ENCODE results near the gene TMEM185B.
"Not testable (repeated sequence)": the region's sequence is repeated elsewhere in the genome, so short reads cannot be mapped to it uniquely, and the experiment has no call there.

Gene TMEM185B

GRCh38 chr2:120223034-120223912, at the start of gene TMEM185B:
TMEM185B (minus strand) TSS chr2:120223400; CDS start chr2:120222976, 424 bp downstream.
- peak; percentile 82 for DNase-seq (ENCODE audit: low read depth)

GRCh38 chr2:120271711-120272379, 48.6 kb upstream of the TMEM185B start:
- no peak for DNase-seq (ENCODE audit: low read depth)

- no peak for DNase-seq (ENCODE audit: low read depth)
Observed at GRCh38 chr2:120269816-120270215, 46.6 kb upstream of the TMEM185B start.

- DNase-seq (ENCODE audit: low read depth) = no peak
Observed at GRCh38 chr2:120269076-120269744, 46.0 kb upstream of the TMEM185B start.

GRCh38 chr2:120267348-120267747, 44.1 kb upstream of the TMEM185B start:
- no peak for DNase-seq (ENCODE audit: low read depth)

GRCh38 chr2:120265006-120265405, 41.8 kb upstream of the TMEM185B start:
- no peak for DNase-seq (ENCODE audit: low read depth)

- DNase-seq (ENCODE audit: low read depth) = no peak
Observed at GRCh38 chr2:120262761-120263428, 39.7 kb upstream of the TMEM185B start.

- no peak for DNase-seq (ENCODE audit: low read depth)
Observed at GRCh38 chr2:120262150-120262549, 39.0 kb upstream of the TMEM185B start.

GRCh38 chr2:120261387-120262006, 38.3 kb upstream of the TMEM185B start:
- no peak for DNase-seq (ENCODE audit: low read depth)

- no peak for DNase-seq (ENCODE audit: low read depth)
Observed at GRCh38 chr2:120260736-120261135, 37.5 kb upstream of the TMEM185B start.

- DNase-seq (ENCODE audit: low read depth) = not testable (repeated sequence)
Observed at GRCh38 chr2:120259939-120260338, 36.7 kb upstream of the TMEM185B start.

GRCh38 chr2:120258196-120258595, 35.0 kb upstream of the TMEM185B start:
- no peak for DNase-seq (ENCODE audit: low read depth)

- no peak for DNase-seq (ENCODE audit: low read depth)
Observed at GRCh38 chr2:120257522-120257921, 34.3 kb upstream of the TMEM185B start.

GRCh38 chr2:120256651-120257000, 33.4 kb upstream of the TMEM185B start:
- DNase-seq (ENCODE audit: low read depth) = no peak

GRCh38 chr2:120255986-120256650, 32.9 kb upstream of the TMEM185B start:
- DNase-seq (ENCODE audit: low read depth) = no peak

GRCh38 chr2:120255071-120255470, 31.9 kb upstream of the TMEM185B start:
- no peak for DNase-seq (ENCODE audit: low read depth)

GRCh38 chr2:120254178-120254577, 31.0 kb upstream of the TMEM185B start:
- DNase-seq (ENCODE audit: low read depth) = no peak

GRCh38 chr2:120253021-120253882, 30.1 kb upstream of the TMEM185B start:
- DNase-seq (ENCODE audit: low read depth) = peak; percentile 85

GRCh38 chr2:120252225-120253020, 29.2 kb upstream of the TMEM185B start, which contains the start of gene RALB:
RALB (plus strand) TSS chr2:120252852; CDS start chr2:120278665, 25,813 bp downstream.
- DNase-seq (ENCODE audit: low read depth) = peak; percentile 99
